Activated CD8-positive, alpha-beta T cell treated with anti-CD3 and anti-CD28 coated beads for 36 hours (primary cell): ENCODE measurements around the gene SVIL. TPM values are rescaled to one million over a fixed set of nuclear protein-coding genes. Genes with fewer than 3 reads are reported as not detected.

Source experiments
- ATAC-seq: fragments of 200-7000 bp; cut with Tn5 transposase; one replicate; pipeline ENCODE4 v1.10.0; 2021; ENCODE audit warnings: mild to moderate bottlenecking, moderate library complexity
- CTCF ChIA-PET: fragments of 350-600 bp; sonication (Branson Sonifier 250); formaldehyde crosslinking; loops from one replicate; lab custom pipeline; 2021; ENCODE audit warnings: antibody characterized with exemption; lab: Charles Lee
- POLR2A ChIA-PET: fragments of 350-600 bp; sonication (Branson Sonifier 250); formaldehyde crosslinking; loops from one replicate; lab custom pipeline; 2021; ENCODE audit warnings: antibody characterized with exemption; lab: Charles Lee
- DNase-seq: peaks from one replicate; pipeline ENCODE4 v3.0.0-alpha.2; 2020
- H3K27ac Mint-ChIP-seq: one replicate; pipeline ENCODE4 v1.8.0; 2021; ENCODE audit warnings: mild to moderate bottlenecking, mixed read lengths
- H3K27me3 Mint-ChIP-seq: one replicate; pipeline ENCODE4 v1.8.0; 2021; ENCODE audit warnings: mixed read lengths
- H3K36me3 Mint-ChIP-seq: one replicate; pipeline ENCODE4 v1.8.0; 2021; ENCODE audit warnings: low read depth, mixed read lengths
- H3K4me1 Mint-ChIP-seq: one replicate; pipeline ENCODE4 v1.8.0; 2021; ENCODE audit warnings: low read depth, mixed read lengths
- H3K4me3 Mint-ChIP-seq: one replicate; pipeline ENCODE4 v1.8.0; 2021; ENCODE audit warnings: mild to moderate bottlenecking, moderate library complexity, mixed read lengths
- H3K9me3 Mint-ChIP-seq: one replicate; pipeline ENCODE4 v1.8.0; 2021; ENCODE audit warnings: mixed read lengths
- CTCF ChIP-seq: fragments of 200-600 bp; IDR thresholded peaks from one replicate; pipeline ENCODE4 v1.8.0; 2022; ENCODE audit warnings: antibody characterized with exemption, mild to moderate bottlenecking
- intact Hi-C: fragments of 100-400 bp; cut with micrococcal nuclease; formaldehyde crosslinking; loops from one replicate; pipeline ENCODE4 v1.10.0; 2022
- total RNA-seq, 2 experiments: library from RNA; stranded (reverse); gene quantifications; one replicate each; pipeline ENCODE4 v1.2.3, GENCODE V29; 2021

The SVIL gene
- total RNA-seq, 2 experiments from 2014 or later = 7.9 to 8.9 TPM

GRCh38 chr10:29649561-29650551 lies 15.1 kb upstream of the SVIL start:
- DNase-seq = no peak
- no peak for TF ChIP-seq CTCF
- Mint-ChIP-seq H3K9me3 (no peaks in the 10 kb centered on the region), H3K4me1 (peaks cover 35% of the 10 kb centered on the region), H3K4me3 (no peak overlapping the region), H3K27me3 (peaks cover 2% of the 10 kb centered on the region), H3K27ac (no peak overlapping the region), H3K36me3 (peaks cover 4% of the 10 kb centered on the region)
- no peak for ATAC-seq
- intact Hi-C loops = no loop called here
- ChIA-PET POLR2A (interaction anchor here (0.6 kb wide), 1 partner anchor 29 kb away, joined by 3 read pairs; no protein-coding TSS in a partner anchor), CTCF (no interaction called here)

- POLR2A ChIA-PET = interaction anchor here (0.6 kb wide), 1 partner anchor 28 kb away, joined by 3 read pairs; no protein-coding TSS in a partner anchor
Measured at GRCh38 chr10:29648983-29649268, 14.2 kb upstream of the SVIL start.

GRCh38 chr10:29648114-29648982 lies 13.6 kb upstream of the SVIL start:
- POLR2A ChIA-PET = interaction anchor here (0.8 kb wide), 1 partner anchor 9 kb away, joined by 3 read pairs; no protein-coding TSS in a partner anchor
- peaks cover 37% of the 10 kb centered on the region for H3K4me1 Mint-ChIP-seq
- no peak for TF ChIP-seq CTCF
- peak; percentile 67 for DNase-seq
- CTCF ChIA-PET = interaction anchor here (1.6 to 2.8 kb wide), 2 partner anchors 10 to 57 kb away, joined by 3 to 16 read pairs; no protein-coding TSS in a partner anchor
- peak overlapping the region; percentile 50 for H3K27ac Mint-ChIP-seq
- ATAC-seq = peak; percentile 73
- no peaks in the 10 kb centered on the region for H3K9me3 Mint-ChIP-seq
- peaks cover 2% of the 10 kb centered on the region for H3K27me3 Mint-ChIP-seq
- peak overlapping the region; percentile 19 for H3K4me3 Mint-ChIP-seq
- peaks cover 4% of the 10 kb centered on the region for H3K36me3 Mint-ChIP-seq
- intact Hi-C loops = no loop called here

More at GRCh38 chr10:29648983-29649268, 14.2 kb upstream of the SVIL start:
- Mint-ChIP-seq H3K4me3 (no peak overlapping the region), H3K27me3 (peaks cover 2% of the 10 kb centered on the region), H3K9me3 (no peaks in the 10 kb centered on the region), H3K4me1 (peaks cover 37% of the 10 kb centered on the region), H3K27ac (no peak overlapping the region), H3K36me3 (peaks cover 4% of the 10 kb centered on the region)
- intact Hi-C loops = no loop called here
- no peak for TF ChIP-seq CTCF
- ATAC-seq (no peak), DNase-seq (no peak)
- CTCF ChIA-PET = interaction anchor here (1.6 to 2.8 kb wide), 2 partner anchors 9 to 58 kb away, joined by 3 to 16 read pairs; no protein-coding TSS in a partner anchor

- no peaks in the 10 kb centered on the region for H3K9me3 Mint-ChIP-seq
- H3K36me3 Mint-ChIP-seq = peaks cover 4% of the 10 kb centered on the region
- peak overlapping the region; percentile 22 for H3K4me3 Mint-ChIP-seq
- ATAC-seq (no peak), DNase-seq (no peak)
- ChIA-PET POLR2A (interaction anchor here (0.8 to 1.0 kb wide), 2 partner anchors 9 to 10 kb away, joined by 3 read pairs; no protein-coding TSS in a partner anchor), CTCF (interaction anchor here (1.0 to 2.8 kb wide), 3 partner anchors 10 to 151 kb away, joined by 3 to 16 read pairs (median 3); no protein-coding TSS in a partner anchor)
- peaks cover 37% of the 10 kb centered on the region for H3K4me1 Mint-ChIP-seq
- TF ChIP-seq CTCF = no peak
- intact Hi-C loops = no loop called here
- no peak overlapping the region for H3K27ac Mint-ChIP-seq
- H3K27me3 Mint-ChIP-seq = peaks cover 2% of the 10 kb centered on the region
Measured at GRCh38 chr10:29647478-29647877, 12.7 kb upstream of the SVIL start.
